Measurements from ENCODE around the gene DPH2.

The DPH2 gene

DNA sequence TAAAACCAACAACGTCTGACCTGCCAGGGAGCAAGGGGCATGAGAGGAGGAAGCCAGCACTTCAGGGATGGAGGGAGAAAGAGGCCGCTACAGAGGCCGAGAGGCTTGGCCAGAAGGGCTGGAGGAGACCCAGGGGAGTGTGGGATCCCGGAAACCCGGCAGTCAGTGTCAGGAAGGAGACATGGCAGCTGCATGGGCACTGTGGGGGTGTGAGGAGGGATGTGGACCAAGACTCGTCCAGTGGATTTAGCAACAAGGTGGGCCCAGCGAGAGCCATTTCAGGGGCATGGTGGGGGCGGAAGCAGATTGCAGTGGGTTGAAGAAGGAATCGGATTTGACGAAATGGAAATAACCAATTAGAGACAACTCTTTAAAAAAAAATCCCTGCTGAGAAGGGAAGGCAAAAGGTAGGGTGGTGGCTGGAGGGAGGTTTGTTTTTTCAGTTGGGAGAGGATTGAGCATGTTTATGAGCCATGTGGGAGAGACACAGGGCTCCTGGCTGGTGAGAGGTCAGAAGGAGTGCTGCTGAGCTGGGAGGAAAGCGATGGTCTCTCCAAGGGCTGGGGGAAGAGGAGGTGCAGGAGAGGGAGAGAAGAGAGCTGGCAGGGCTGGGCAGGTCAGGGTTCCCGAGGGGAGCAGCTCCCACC, 13.6 kb downstream of the DPH2 start:
- ATAC-seq (ENCODE audit: insufficient read depth, low read depth) = no peak
- H3K4me2 ChIP-seq (ENCODE audit: insufficient read depth, low read length) = no peak overlapping the region
- no peak overlapping the region for H3K27ac ChIP-seq (ENCODE audit: low read length)
- H3K9ac ChIP-seq (ENCODE audit: low read depth, low read length) = no peak overlapping the region
- no peak for DNase-seq
- no peak for TF ChIP-seq EZH2 (IDR thresholded peaks at IDR 0.05; ENCODE audit: borderline replicate concordance, low read depth, low read length, severe bottlenecking)
- TF ChIP-seq, protein P1, sequence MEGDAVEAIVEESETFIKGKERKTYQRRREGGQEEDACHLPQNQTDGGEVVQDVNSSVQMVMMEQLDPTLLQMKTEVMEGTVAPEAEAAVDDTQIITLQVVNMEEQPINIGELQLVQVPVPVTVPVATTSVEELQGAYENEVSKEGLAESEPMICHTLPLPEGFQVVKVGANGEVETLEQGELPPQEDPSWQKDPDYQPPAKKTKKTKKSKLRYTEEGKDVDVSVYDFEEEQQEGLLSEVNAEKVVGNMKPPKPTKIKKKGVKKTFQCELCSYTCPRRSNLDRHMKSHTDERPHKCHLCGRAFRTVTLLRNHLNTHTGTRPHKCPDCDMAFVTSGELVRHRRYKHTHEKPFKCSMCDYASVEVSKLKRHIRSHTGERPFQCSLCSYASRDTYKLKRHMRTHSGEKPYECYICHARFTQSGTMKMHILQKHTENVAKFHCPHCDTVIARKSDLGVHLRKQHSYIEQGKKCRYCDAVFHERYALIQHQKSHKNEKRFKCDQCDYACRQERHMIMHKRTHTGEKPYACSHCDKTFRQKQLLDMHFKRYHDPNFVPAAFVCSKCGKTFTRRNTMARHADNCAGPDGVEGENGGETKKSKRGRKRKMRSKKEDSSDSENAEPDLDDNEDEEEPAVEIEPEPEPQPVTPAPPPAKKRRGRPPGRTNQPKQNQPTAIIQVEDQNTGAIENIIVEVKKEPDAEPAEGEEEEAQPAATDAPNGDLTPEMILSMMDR (IDR thresholded peaks at IDR 0.05; ENCODE audit: borderline replicate concordance, extremely low read depth, low read length, poor library complexity, severe bottlenecking) = no peak
- H3K79me2 ChIP-seq (ENCODE audit: insufficient read depth, low read length) = no peaks in the 10 kb centered on the region
- H3K4me1 ChIP-seq (ENCODE audit: insufficient read depth, low read length) = peaks cover 10% of the 10 kb centered on the region
- peaks cover 3% of the 10 kb centered on the region; the same call in 1 of the 2 replicates for H4K20me1 ChIP-seq (ENCODE audit: insufficient read depth, low read length)
- no peak overlapping the region for H2AFZ ChIP-seq (ENCODE audit: low read depth, low read length)
- no peak overlapping the region for H3K4me3 ChIP-seq (ENCODE audit: low read depth in 1 of 2, low read length in 2 of 2)
- H3K9me3 ChIP-seq (ENCODE audit: insufficient read depth, low read length, severe bottlenecking) = no peaks in the 10 kb centered on the region
- H3K36me3 ChIP-seq (ENCODE audit: insufficient read depth, low read length) = peaks cover 1% of the 10 kb centered on the region
- H3K27me3 ChIP-seq (ENCODE audit: insufficient read depth, low read length, poor library complexity) = peaks cover 11% of the 10 kb centered on the region

DNA sequence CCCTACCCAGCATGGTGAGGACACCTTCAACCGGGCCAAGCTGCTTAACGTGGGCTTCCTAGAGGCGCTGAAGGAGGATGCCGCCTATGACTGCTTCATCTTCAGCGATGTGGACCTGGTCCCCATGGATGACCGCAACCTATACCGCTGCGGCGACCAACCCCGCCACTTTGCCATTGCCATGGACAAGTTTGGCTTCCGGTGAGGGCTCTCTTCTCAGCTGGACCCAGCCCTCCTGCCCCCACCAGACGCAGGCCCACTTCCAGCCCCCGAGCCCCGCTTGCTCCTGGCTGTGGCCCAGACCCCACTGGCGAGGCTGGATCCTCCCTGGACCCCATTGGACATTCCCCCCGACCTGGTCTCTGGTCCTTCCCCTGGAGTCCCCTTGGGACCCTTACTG, 15.0 kb downstream of the DPH2 start:
- ATAC-seq (ENCODE audit: insufficient read depth, low read depth) = no peak
- TF ChIP-seq, protein P1 (IDR thresholded peaks at IDR 0.05; ENCODE audit: borderline replicate concordance, extremely low read depth, low read length, poor library complexity, severe bottlenecking) = no peak
- TF ChIP-seq EZH2 (IDR thresholded peaks at IDR 0.05; ENCODE audit: borderline replicate concordance, low read depth, low read length, severe bottlenecking) = no peak
- Histone ChIP-seq H3K36me3 (ENCODE audit: insufficient read depth, low read length) (no peaks in the 10 kb centered on the region), H3K9me3 (ENCODE audit: insufficient read depth, low read length, severe bottlenecking) (no peaks in the 10 kb centered on the region), H3K27ac (ENCODE audit: low read length) (no peak overlapping the region), H3K4me3 (ENCODE audit: low read depth in 1 of 2, low read length in 2 of 2) (no peak overlapping the region), H3K27me3 (ENCODE audit: insufficient read depth, low read length, poor library complexity) (peaks cover 11% of the 10 kb centered on the region), H3K79me2 (ENCODE audit: insufficient read depth, low read length) (no peaks in the 10 kb centered on the region), H3K4me2 (ENCODE audit: insufficient read depth, low read length) (no peak overlapping the region), H2AFZ (ENCODE audit: low read depth, low read length) (no peak overlapping the region), H4K20me1 (ENCODE audit: insufficient read depth, low read length) (no peaks in the 10 kb centered on the region), H3K9ac (ENCODE audit: low read depth, low read length) (no peak overlapping the region), H3K4me1 (ENCODE audit: insufficient read depth, low read length) (peaks cover 1% of the 10 kb centered on the region; the same call in 1 of the 2 replicates)
- no peak for DNase-seq

DNA sequence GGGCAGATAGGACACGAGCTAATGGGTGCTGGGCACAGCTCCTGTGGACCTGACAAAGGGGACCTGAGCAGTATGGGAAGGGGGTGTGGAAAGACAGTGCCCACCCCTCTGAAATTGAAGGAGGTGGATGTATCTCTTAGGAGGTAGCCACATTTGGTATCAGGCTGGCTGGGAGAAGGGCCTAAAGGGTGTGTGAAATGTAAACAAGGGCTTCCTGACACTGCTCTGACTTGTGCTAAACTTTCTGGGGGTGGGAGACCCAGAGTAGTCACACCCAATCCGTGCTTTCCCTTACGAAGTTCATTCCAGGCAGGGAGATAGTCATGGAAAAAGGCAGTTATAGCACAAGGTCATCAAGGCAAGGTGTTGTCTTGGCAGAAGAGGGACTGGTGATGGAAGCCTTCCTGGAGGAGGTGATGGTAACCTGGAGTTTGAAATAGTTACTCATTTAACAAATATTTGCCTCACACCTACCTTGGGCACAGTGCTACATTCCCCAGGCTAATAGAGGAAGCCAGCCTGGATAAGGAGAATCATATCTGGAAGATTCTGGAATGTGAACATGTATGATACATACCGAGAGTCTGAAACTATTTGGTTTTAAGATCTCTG, 16.3 kb downstream of the DPH2 start:
- Histone ChIP-seq H3K27me3 (ENCODE audit: insufficient read depth, low read length, poor library complexity) (peaks cover 8% of the 10 kb centered on the region), H3K4me2 (ENCODE audit: insufficient read depth, low read length) (no peak overlapping the region), H3K9ac (ENCODE audit: low read depth, low read length) (no peak overlapping the region), H3K9me3 (ENCODE audit: insufficient read depth, low read length, severe bottlenecking) (no peaks in the 10 kb centered on the region), H3K4me3 (ENCODE audit: low read depth in 1 of 2, low read length in 2 of 2) (no peak overlapping the region), H3K79me2 (ENCODE audit: insufficient read depth, low read length) (no peaks in the 10 kb centered on the region), H3K36me3 (ENCODE audit: insufficient read depth, low read length) (no peaks in the 10 kb centered on the region), H3K27ac (ENCODE audit: low read length) (no peak overlapping the region), H3K4me1 (ENCODE audit: insufficient read depth, low read length) (peaks cover 3% of the 10 kb centered on the region), H4K20me1 (ENCODE audit: insufficient read depth, low read length) (no peaks in the 10 kb centered on the region), H2AFZ (ENCODE audit: low read depth, low read length) (no peak overlapping the region)
- TF ChIP-seq, protein P1 (IDR thresholded peaks at IDR 0.05; ENCODE audit: borderline replicate concordance, extremely low read depth, low read length, poor library complexity, severe bottlenecking) = no peak
- TF ChIP-seq EZH2 (IDR thresholded peaks at IDR 0.05; ENCODE audit: borderline replicate concordance, low read depth, low read length, severe bottlenecking) = no peak
- ATAC-seq (ENCODE audit: insufficient read depth, low read depth) = no peak
- DNase-seq = no peak

All from DND-41 (cell line).